ENCODE results near the gene PKN2.
A peak's percentile ranks its signal among the peaks of the same experiment; 100 is the strongest.

Gene PKN2
- 59.1 to 66.8 (median 60.2) reads per million in 3 donors for total RNA-seq

GRCh38 chr1:88683541-88684481 is at the start of gene PKN2:
PKN2 (plus strand) TSS chr1:88684273; CDS start chr1:88684581, 308 bp downstream.
- no peaks in the 10 kb centered on the region for H3K27me3 ChIP-seq (replicated peaks; ENCODE audit: control insufficient read depth, insufficient read depth, low read length, poor library complexity, severe bottlenecking)
- peak within 1 kb of the TSS; percentile 93 for H3K27ac ChIP-seq (ENCODE audit: insufficient read depth, low read length, poor library complexity, severe bottlenecking)
- H3K4me3 ChIP-seq (ENCODE audit: insufficient read depth, low read depth, low read length, poor library complexity, severe bottlenecking), result peak within 1 kb of the TSS; percentile 98
- H3K9me3 ChIP-seq (ENCODE audit: control insufficient read depth, low read length), result no peaks in the 10 kb centered on the region
- H3K4me1 ChIP-seq (ENCODE audit: control insufficient read depth, insufficient read depth, low read length, poor library complexity, severe bottlenecking), result no peaks in the 10 kb centered on the region
- DNase-seq, result peak; percentile 95 to 97 (median 95)
- no peaks in the 10 kb centered on the region for H3K36me3 ChIP-seq (ENCODE audit: control insufficient read depth, insufficient read depth, low read length)

DNA sequence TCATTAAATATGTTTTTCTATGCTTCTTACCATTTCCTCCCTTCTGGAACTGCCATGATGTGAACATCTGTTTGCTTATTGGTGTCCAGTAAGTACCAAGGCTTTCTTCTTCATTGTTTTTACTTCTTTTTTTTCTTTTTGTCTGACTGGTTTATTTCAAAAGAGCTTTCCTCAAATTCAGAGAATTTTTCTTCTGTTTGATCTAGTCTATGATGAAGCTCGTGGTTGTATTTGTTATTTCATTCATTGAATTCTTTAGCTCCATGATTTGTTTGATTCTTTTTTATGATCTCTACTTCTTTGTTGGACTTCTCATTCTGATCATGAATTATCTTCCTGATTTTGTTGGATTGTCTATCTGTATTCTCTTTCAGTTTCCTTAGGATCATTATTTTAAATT is 49.5 kb upstream of the PKN2 start:
- H3K9me3 ChIP-seq (ENCODE audit: control insufficient read depth, low read length), result peaks cover 8% of the 10 kb centered on the region
- H3K4me3 ChIP-seq (ENCODE audit: insufficient read depth, low read depth, low read length, poor library complexity, severe bottlenecking), result no peak overlapping the region
- DNase-seq, result no peak
- no peaks in the 10 kb centered on the region for H3K36me3 ChIP-seq (ENCODE audit: control insufficient read depth, insufficient read depth, low read length)
- H3K4me1 ChIP-seq (ENCODE audit: control insufficient read depth, insufficient read depth, low read length, poor library complexity, severe bottlenecking), result no peaks in the 10 kb centered on the region
- H3K27me3 ChIP-seq (replicated peaks; ENCODE audit: control insufficient read depth, insufficient read depth, low read length, poor library complexity, severe bottlenecking), result no peaks in the 10 kb centered on the region
- H3K27ac ChIP-seq (ENCODE audit: insufficient read depth, low read length, poor library complexity, severe bottlenecking), result no peak overlapping the region

DNA sequence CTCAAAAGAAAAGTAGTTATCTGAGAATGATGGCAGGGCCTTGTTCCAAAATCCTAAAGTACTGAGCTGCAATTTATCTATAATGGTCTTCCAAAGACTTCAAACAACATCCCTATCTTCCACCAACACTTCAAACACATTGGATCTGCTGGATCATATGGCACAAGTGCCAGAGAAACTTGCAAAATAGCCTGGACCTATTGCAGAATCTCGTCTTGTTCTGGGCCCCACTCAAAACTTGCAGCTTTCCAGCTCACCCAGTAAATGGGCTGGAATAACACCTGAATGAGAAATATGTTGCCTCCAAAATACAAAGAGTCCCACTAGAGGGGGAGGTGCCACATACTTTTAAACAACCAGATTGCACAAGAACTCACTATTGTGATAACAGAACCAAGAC is 44.0 kb upstream of the PKN2 start:
- no peaks in the 10 kb centered on the region for H3K4me1 ChIP-seq (ENCODE audit: control insufficient read depth, insufficient read depth, low read length, poor library complexity, severe bottlenecking)
- H3K9me3 ChIP-seq (ENCODE audit: control insufficient read depth, low read length), result peaks cover 6% of the 10 kb centered on the region
- no peak overlapping the region for H3K27ac ChIP-seq (ENCODE audit: insufficient read depth, low read length, poor library complexity, severe bottlenecking)
- H3K27me3 ChIP-seq (replicated peaks; ENCODE audit: control insufficient read depth, insufficient read depth, low read length, poor library complexity, severe bottlenecking), result no peaks in the 10 kb centered on the region
- no peak overlapping the region for H3K4me3 ChIP-seq (ENCODE audit: insufficient read depth, low read depth, low read length, poor library complexity, severe bottlenecking)
- H3K36me3 ChIP-seq (ENCODE audit: control insufficient read depth, insufficient read depth, low read length), result no peaks in the 10 kb centered on the region
- no peak for DNase-seq

DNA sequence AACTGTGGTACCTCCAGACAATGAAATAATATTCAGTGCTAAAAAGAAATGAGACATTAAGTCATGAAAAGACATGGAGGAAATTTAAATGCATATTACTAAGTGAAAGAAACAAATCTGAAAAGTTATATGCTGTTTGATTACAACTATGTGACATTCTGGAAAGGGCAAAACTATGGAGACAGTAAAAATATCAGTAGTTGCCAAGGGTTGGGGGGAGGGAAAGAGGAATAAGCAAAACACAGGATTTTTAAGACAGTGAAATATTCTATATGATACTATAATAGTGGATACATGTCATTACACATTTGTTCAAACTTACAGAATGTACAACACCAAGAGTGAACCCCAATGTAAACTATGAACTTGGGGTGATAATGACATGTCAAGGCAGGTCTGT is 38.2 kb upstream of the PKN2 start:
- H3K27me3 ChIP-seq (replicated peaks; ENCODE audit: control insufficient read depth, insufficient read depth, low read length, poor library complexity, severe bottlenecking), result no peaks in the 10 kb centered on the region
- no peak overlapping the region for H3K27ac ChIP-seq (ENCODE audit: insufficient read depth, low read length, poor library complexity, severe bottlenecking)

GRCh38 chr1:88646476-88647248 is 37.4 kb upstream of the PKN2 start:
- Histone ChIP-seq H3K27me3 (replicated peaks; ENCODE audit: control insufficient read depth, insufficient read depth, low read length, poor library complexity, severe bottlenecking) (no peaks in the 10 kb centered on the region), H3K4me3 (ENCODE audit: insufficient read depth, low read depth, low read length, poor library complexity, severe bottlenecking) (no peak overlapping the region), H3K9me3 (ENCODE audit: control insufficient read depth, low read length) (no peaks in the 10 kb centered on the region), H3K36me3 (ENCODE audit: control insufficient read depth, insufficient read depth, low read length) (no peaks in the 10 kb centered on the region), H3K27ac (ENCODE audit: insufficient read depth, low read length, poor library complexity, severe bottlenecking) (no peak overlapping the region), H3K4me1 (ENCODE audit: control insufficient read depth, insufficient read depth, low read length, poor library complexity, severe bottlenecking) (no peaks in the 10 kb centered on the region)
- no peak for DNase-seq

More for the DNA sequence above, 38.2 kb upstream of the PKN2 start:
- Histone ChIP-seq H3K9me3 (ENCODE audit: control insufficient read depth, low read length) (no peaks in the 10 kb centered on the region), H3K4me3 (ENCODE audit: insufficient read depth, low read depth, low read length, poor library complexity, severe bottlenecking) (no peak overlapping the region), H3K4me1 (ENCODE audit: control insufficient read depth, insufficient read depth, low read length, poor library complexity, severe bottlenecking) (no peaks in the 10 kb centered on the region), H3K36me3 (ENCODE audit: control insufficient read depth, insufficient read depth, low read length) (no peaks in the 10 kb centered on the region)
- no peak for DNase-seq

- no peak overlapping the region for H3K27ac ChIP-seq (ENCODE audit: insufficient read depth, low read length, poor library complexity, severe bottlenecking)
- no peak for DNase-seq
- no peaks in the 10 kb centered on the region for H3K9me3 ChIP-seq (ENCODE audit: control insufficient read depth, low read length)
These were observed 36.8 kb upstream of the PKN2 start for GRCh38 chr1:88647249-88647645.

DNA sequence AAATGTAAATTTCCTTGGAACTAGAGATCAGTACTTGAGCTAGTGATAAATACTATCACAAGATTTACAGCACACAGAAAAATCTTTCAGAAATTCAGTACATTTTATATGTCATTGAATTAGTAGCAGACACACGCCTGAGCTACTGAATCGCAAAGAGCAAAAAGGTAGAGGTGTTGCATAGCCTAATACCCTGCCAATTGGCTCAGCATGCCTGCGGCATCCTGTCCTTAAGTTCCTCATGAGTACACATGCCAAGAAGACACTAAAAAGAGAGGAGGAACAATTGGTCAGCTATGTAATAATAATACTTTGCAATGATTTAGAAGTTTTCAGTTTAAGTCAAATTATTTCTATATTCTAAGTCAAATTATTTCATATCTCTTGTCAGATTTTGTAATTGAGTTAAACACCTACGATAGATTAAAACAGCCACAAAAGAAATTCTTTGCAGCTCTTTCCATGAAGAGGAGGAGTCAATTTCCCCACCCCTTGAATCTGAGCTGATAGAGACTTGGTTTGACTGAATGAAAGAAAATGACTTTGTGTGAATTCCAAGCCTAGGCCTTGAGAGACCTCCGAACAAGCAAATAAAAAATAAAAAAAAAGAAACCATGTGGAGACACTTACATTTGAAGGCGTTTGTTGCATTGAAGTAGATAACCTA is 36.2 kb upstream of the PKN2 start:
- Histone ChIP-seq H3K36me3 (ENCODE audit: control insufficient read depth, insufficient read depth, low read length) (no peaks in the 10 kb centered on the region), H3K9me3 (ENCODE audit: control insufficient read depth, low read length) (no peaks in the 10 kb centered on the region), H3K27ac (ENCODE audit: insufficient read depth, low read length, poor library complexity, severe bottlenecking) (no peak overlapping the region), H3K4me1 (ENCODE audit: control insufficient read depth, insufficient read depth, low read length, poor library complexity, severe bottlenecking) (no peaks in the 10 kb centered on the region), H3K4me3 (ENCODE audit: insufficient read depth, low read depth, low read length, poor library complexity, severe bottlenecking) (no peak overlapping the region), H3K27me3 (replicated peaks; ENCODE audit: control insufficient read depth, insufficient read depth, low read length, poor library complexity, severe bottlenecking) (no peaks in the 10 kb centered on the region)
- DNase-seq, result no peak

More at GRCh38 chr1:88647249-88647645, 36.8 kb upstream of the PKN2 start:
- H3K4me1 ChIP-seq (ENCODE audit: control insufficient read depth, insufficient read depth, low read length, poor library complexity, severe bottlenecking), result no peaks in the 10 kb centered on the region
- H3K36me3 ChIP-seq (ENCODE audit: control insufficient read depth, insufficient read depth, low read length), result no peaks in the 10 kb centered on the region
- H3K27me3 ChIP-seq (replicated peaks; ENCODE audit: control insufficient read depth, insufficient read depth, low read length, poor library complexity, severe bottlenecking), result no peaks in the 10 kb centered on the region
- H3K4me3 ChIP-seq (ENCODE audit: insufficient read depth, low read depth, low read length, poor library complexity, severe bottlenecking), result no peak overlapping the region

DNA sequence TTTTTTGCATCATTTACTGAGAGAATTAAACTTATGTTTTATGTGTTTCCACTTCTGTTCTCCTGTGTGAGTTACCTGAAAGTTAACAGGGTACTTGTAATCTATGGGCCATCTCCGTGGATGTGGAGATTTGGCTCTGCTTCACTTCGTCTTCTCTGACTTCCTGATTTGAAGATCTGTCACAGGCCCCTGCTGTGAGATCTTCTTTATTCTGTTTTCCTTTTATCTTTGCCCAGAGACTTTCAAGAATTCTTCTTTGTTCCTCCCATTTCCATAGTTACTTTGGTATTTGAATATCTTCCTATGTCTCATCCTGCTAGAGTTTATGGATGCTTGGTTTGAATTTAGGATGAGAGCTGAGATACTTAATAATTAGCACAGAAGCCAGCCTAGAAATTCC is 35.4 kb upstream of the PKN2 start:
- H3K27ac ChIP-seq (ENCODE audit: insufficient read depth, low read length, poor library complexity, severe bottlenecking), result no peak overlapping the region
- H3K4me3 ChIP-seq (ENCODE audit: insufficient read depth, low read depth, low read length, poor library complexity, severe bottlenecking), result no peak overlapping the region
- H3K36me3 ChIP-seq (ENCODE audit: control insufficient read depth, insufficient read depth, low read length), result no peaks in the 10 kb centered on the region
- no peaks in the 10 kb centered on the region for H3K4me1 ChIP-seq (ENCODE audit: control insufficient read depth, insufficient read depth, low read length, poor library complexity, severe bottlenecking)
- no peaks in the 10 kb centered on the region for H3K9me3 ChIP-seq (ENCODE audit: control insufficient read depth, low read length)
- H3K27me3 ChIP-seq (replicated peaks; ENCODE audit: control insufficient read depth, insufficient read depth, low read length, poor library complexity, severe bottlenecking), result no peaks in the 10 kb centered on the region
- DNase-seq, result no peak

DNA sequence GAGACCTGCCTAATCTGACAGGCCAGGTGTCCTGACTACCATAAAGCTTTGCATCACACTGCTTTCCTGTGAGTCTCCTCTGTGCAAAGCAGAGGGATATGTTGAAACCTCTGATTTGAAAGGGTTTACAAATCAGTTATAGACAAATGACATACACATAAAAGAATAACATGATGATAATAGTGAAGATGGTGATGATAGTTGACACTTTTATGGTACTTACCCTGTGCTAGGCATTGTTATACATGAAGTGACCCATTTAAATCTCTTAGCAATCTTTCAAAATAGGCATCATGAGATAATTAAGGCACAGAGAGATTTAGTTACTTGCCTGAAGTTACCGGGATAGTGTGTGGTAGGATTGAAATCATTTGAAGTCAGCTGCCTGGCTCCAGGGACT is 34.1 kb upstream of the PKN2 start:
- no peak overlapping the region for H3K4me3 ChIP-seq (ENCODE audit: insufficient read depth, low read depth, low read length, poor library complexity, severe bottlenecking)
- no peak for DNase-seq
- H3K4me1 ChIP-seq (ENCODE audit: control insufficient read depth, insufficient read depth, low read length, poor library complexity, severe bottlenecking), result no peaks in the 10 kb centered on the region
- no peaks in the 10 kb centered on the region for H3K9me3 ChIP-seq (ENCODE audit: control insufficient read depth, low read length)
- H3K27me3 ChIP-seq (replicated peaks; ENCODE audit: control insufficient read depth, insufficient read depth, low read length, poor library complexity, severe bottlenecking), result no peaks in the 10 kb centered on the region
- H3K36me3 ChIP-seq (ENCODE audit: control insufficient read depth, insufficient read depth, low read length), result no peaks in the 10 kb centered on the region
- no peak overlapping the region for H3K27ac ChIP-seq (ENCODE audit: insufficient read depth, low read length, poor library complexity, severe bottlenecking)
